Activated CD4-positive, alpha-beta T cell treated with anti-CD3 and anti-CD28 coated beads, Interleukin-2, Interleukin-6, amounts not matched to agents 100 ng/mL and 50 ng/mL, durations not matched to agents 16 hours and 8 hours (primary cell): ENCODE results near the gene TMEM179.

Experiments
- DNase-seq: peaks from one replicate; pipeline ENCODE4 v3.0.0-alpha.2; 2020

TMEM179 gene

GRCh38 chr14:104554088-104554607 lies 50.4 kb downstream of the TMEM179 start:
- DNase-seq = no peak

- no peak for DNase-seq
Observed at GRCh38 chr14:104553166-104554087, 51.1 kb downstream of the TMEM179 start.

DNA sequence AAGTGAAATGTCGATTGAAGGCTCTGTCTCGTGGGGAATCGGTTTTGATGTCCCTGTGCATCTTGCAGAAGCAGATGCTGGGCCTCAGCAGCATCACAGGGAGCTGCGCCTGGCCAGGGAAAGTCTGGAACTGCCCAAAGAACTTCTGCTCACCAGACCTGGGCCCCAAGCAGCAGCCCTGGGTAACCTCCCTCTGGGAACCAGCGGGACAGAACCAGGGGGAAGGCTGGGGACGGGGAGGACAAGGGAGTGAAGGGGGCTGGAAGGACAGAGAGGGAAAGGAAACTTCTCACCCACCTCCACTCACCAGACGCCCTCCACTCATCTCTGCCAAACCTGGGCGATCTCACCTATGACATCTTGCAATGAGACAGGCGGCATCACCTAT lies 51.8 kb downstream of the TMEM179 start:
- no peak for DNase-seq

- no peak for DNase-seq
Observed at GRCh38 chr14:104551851-104552737, 52.5 kb downstream of the TMEM179 start.

- DNase-seq = no peak
Observed at GRCh38 chr14:104550861-104551728, 53.5 kb downstream of the TMEM179 start.

DNA sequence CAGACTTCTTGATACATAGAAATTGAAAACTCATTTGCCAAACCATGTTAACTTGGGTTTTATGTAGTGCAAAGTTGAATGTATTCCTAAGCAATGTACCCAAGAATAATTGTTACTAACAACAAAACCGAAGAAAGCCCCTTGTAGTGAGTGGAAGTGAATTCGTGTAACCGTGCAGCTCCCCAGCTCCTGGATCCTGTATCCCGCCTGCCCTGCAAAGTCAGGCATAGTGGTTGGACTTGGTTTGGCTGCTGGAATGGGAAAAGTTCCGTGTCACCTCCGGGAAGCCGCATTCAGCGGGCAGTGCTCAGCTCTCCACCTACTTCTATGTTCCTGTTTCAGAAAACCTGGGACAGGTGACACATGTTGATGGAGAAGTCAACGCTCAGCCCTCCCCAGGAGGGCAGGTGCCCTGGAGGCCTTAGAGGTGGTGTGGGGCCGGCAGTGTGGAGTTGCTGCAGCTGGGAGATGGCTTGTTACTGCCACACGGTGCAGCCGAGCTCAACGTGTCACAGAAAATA lies 54.2 kb downstream of the TMEM179 start:
- no peak for DNase-seq

DNA sequence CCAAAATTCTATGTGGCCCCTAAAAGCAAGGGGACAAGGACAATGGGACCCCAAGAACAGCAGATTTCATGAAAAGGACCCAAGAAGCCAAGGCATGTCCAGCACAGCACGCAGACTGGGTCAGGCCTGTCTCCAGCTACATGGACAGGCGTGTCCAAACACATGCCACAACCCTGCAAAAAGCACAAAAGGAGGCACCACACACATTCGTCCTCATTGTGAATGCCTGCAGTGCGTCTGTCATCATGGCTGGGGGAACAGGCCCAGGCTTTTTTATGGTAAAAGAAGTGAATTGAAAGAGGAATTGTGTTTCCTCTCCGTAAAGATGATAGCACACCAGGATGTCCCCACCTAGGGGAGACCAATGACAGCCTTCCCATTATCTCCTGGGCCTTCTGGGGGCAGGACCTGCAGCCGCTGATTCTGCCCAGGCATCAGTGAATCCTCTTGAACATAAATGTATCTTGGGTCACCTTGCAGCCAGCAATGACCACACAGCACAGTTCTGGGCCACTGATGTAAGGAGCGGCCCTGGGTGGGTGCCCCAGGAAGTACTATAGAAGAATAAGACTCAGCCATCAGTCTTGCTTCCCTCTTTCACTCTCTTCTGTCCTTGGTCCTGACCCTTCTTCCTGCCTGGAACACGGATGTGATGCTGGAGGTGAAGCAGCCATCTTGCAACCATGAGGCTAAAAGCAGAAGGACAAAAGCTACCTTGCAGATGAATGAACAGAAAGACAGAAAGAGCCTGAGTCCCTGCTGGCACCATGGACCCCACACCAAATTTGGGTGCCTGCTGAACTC lies 54.8 kb downstream of the TMEM179 start:
- no peak for DNase-seq

DNA sequence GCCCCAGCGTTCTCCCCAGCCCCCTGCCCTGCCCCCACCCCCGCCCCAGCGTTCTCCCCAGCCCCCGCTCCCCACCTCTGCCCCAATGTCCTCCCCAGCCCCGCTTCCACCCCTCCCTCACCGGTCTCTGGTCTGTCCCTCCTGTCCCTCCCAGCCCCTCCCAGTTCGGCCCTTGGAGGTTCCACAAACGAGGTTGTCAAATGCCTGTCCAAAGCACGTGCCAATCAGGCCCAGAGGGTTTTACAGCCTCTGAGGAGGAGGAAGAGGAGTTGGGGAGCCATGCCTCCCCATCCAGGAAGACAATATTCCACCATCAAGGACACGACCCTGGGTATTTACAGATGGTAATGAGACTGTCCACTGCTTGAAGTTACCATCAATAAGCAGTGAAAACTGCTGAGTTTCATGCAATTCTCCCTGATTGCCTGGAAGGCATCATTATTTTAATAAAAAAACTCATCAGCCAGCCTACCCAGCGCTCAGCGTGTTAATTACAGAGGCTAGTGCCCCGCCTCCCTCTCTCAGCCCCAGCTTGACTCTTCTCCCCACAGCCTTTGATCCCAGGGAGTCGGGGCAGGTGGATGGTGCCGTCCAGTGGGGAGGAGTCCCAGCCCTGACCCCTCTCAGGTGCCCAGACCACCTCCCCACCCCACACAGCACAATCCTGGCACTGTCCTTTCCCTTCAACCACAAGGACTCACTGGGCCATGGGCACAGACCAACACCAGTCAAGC lies 55.6 kb downstream of the TMEM179 start:
- no peak for DNase-seq

- DNase-seq = no peak
Observed at GRCh38 chr14:104547998-104548700, 56.4 kb downstream of the TMEM179 start.

DNA sequence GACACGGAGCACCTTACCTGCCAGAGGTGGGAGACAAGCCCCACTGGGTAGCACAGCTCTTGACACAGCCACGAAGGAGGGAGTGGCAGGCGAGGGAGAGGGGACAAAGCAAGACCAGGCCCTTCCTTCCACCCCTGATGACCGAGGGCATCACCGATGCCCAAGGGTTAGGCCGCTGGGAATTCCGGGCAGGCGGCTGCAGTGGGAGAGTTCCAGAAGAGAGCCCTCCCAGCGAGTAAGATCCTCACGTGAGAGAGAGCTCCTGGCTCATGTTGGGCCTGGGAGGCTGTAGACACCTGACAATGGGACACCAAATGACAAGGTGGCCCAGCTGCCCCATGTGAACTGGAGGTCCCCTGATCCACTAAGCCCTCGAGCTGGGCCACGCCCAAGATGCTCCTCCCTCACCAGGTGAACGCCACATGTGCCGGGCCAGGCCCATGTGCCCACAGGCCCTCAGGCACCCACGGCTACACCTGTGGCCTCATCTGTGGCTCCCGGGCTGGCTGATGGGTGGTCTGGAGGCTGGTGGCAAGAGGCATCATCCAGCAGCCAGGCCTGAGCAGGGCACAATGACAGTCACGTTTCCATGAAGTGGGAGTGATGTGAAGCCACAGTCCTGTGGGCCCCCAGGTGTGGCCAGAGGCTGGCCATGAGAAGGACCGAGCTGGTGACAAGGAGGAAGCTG lies 57.1 kb downstream of the TMEM179 start:
- no peak for DNase-seq

DNA sequence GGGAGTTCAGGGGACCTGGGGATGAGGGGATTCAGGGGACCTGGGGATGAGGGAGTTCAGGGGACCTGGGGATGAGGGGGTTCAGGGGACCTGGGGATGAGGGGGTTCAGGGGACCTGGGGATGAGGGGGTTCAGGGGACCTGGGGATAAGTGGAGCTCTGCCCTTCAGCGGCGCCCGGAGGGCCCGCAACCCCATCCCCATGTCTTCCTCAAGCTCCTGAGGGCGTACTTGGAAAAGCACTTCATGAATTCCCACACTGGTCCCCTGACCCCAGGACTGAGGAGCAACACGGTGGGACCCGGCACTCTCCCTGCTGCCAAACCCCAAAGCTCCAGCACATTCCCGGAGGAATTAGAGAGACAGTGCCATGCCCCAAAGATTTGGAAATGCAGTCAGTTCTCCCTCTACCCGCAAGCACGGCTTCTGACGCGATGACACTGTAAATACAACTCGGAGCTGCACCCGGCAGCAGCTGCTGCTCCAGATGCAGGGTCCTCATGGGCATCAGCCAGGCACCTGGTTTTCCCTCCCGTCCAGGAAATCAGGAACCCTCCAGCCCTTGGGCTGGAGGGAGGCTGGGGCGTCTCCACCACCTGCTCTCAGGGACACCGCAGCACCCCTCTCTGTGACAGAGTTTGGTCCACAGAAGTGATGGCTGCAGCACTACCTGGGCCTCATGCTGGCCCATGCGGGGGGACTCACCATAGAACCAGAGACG lies 57.8 kb downstream of the TMEM179 start:
- no peak for DNase-seq

- DNase-seq = no peak
Observed at GRCh38 chr14:104545942-104546501, 58.5 kb downstream of the TMEM179 start.

DNA sequence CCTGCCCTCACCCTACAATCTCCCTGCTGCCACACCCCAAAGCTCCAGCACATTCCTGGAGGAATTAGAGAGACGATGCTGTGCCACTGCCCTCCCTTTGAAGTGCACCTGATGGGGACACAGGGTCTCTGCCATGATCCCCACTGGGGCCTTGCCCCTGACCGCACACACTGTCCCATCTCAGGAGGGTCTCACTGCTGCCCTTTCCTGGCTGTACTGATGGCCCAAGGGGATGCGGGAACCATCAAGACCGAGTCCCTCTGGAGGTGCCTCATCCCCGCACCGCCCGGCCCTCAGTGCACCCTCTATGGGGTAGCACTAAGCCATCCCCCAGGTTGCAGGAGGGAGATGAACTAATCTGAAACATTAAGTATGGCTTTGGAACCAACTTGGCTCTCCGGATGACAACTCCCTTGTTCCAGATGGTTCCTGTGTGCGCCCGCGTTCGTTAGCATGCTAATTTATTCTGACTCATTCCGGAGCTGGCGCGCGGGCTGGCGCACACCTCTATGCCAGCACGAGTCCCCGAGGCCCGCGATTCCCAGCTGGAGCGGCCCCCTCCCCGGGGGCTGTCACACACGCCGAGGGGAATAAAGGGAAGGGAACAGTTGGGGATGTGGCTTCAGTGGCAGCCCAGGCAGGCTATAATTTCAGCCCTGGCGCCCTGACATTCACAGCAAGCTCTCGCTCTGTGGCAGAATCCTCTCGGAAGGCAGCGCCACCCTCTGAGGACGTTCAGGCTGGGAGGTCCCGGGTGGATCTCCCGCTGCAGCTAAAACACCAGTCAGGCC lies 59.2 kb downstream of the TMEM179 start:
- no peak for DNase-seq

- no peak for DNase-seq
Observed at GRCh38 chr14:104544362-104544961, 60.1 kb downstream of the TMEM179 start.

DNA sequence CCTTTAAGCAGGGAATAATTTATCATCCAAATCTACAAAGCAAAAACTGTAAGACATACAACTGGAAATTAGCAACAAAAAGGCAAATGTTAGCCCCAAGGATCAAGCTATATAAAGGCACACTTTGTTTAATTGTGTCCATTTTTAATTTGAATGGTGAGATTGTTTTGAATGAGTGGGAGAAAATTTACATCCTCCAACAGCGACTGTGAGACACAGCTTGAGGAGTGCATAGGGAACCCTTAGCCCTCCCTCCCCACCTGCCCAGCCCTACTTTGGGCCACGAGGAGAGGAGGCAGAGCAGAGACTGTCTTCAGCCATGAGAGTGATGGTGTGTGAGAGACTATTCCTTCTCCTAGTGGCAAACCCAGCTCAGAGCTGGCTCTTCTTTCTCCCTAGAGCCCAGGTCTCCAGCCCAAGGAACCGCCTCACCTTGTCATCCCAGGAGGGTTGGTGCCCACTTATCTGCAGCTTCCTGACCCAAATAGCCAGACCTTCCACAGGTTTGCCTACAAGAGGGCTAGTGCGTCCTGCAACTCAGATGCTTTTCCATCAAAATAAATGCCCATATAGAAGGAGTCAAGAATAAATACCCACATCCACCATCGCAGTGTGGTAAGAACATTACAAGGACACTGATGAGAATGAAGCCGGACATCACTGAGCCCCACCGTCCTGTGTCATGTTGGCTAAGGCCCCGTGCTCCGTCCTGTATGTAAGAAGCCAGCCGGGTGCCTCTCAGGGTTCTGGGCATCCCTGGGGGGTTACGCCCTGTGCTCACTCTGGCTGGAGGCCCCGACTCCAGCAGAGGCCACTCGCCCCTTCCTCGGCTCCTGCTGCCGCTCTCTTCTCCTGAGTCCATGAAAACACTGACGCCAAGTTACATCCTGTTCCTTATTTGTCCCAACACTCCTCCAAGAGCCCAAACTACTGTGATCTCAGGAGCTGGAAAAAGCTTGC lies 61.4 kb downstream of the TMEM179 start:
- DNase-seq = no peak
